Activated CD8-positive, alpha-beta T cell treated with anti-CD3 and anti-CD28 coated beads for 36 hours (primary cell): Measurements from ENCODE around the gene LAMB1. TPM values are rescaled to one million over a fixed set of nuclear protein-coding genes. Genes with fewer than 3 reads are reported as not detected.

Experiments
- ATAC-seq: fragments of 200-7000 bp; cut with Tn5 transposase; one replicate; pipeline ENCODE4 v1.10.0; 2021; ENCODE audit warnings: mild to moderate bottlenecking, moderate library complexity
- CTCF ChIA-PET: fragments of 350-600 bp; sonication (Branson Sonifier 250); formaldehyde crosslinking; loops from one replicate; lab custom pipeline; 2021; ENCODE audit warnings: antibody characterized with exemption; lab: Charles Lee
- POLR2A ChIA-PET: fragments of 350-600 bp; sonication (Branson Sonifier 250); formaldehyde crosslinking; loops from one replicate; lab custom pipeline; 2021; ENCODE audit warnings: antibody characterized with exemption; lab: Charles Lee
- DNase-seq: peaks from one replicate; pipeline ENCODE4 v3.0.0-alpha.2; 2020
- H3K27ac Mint-ChIP-seq: one replicate; pipeline ENCODE4 v1.8.0; 2021; ENCODE audit warnings: mild to moderate bottlenecking, mixed read lengths
- H3K27me3 Mint-ChIP-seq: one replicate; pipeline ENCODE4 v1.8.0; 2021; ENCODE audit warnings: mixed read lengths
- H3K36me3 Mint-ChIP-seq: one replicate; pipeline ENCODE4 v1.8.0; 2021; ENCODE audit warnings: low read depth, mixed read lengths
- H3K4me1 Mint-ChIP-seq: one replicate; pipeline ENCODE4 v1.8.0; 2021; ENCODE audit warnings: low read depth, mixed read lengths
- H3K4me3 Mint-ChIP-seq: one replicate; pipeline ENCODE4 v1.8.0; 2021; ENCODE audit warnings: mild to moderate bottlenecking, moderate library complexity, mixed read lengths
- H3K9me3 Mint-ChIP-seq: one replicate; pipeline ENCODE4 v1.8.0; 2021; ENCODE audit warnings: mixed read lengths
- intact Hi-C: fragments of 100-400 bp; cut with micrococcal nuclease; formaldehyde crosslinking; loops from one replicate; pipeline ENCODE4 v1.10.0; 2022
- total RNA-seq, 2 experiments: library from RNA; stranded (reverse); gene quantifications; one replicate each; pipeline ENCODE4 v1.2.3, GENCODE V29; 2021
- TF ChIP-seq, protein P1 (sequence below): fragments of 200-600 bp; IDR thresholded peaks from one replicate; pipeline ENCODE4 v1.8.0; 2022; ENCODE audit warnings: antibody characterized with exemption, mild to moderate bottlenecking

The LAMB1 gene
- total RNA-seq, 2 experiments from 2014 or later: 0.20 to 0.36 TPM

- DNase-seq: peak; percentile 64
- ChIA-PET CTCF (interaction anchor here (0.6 to 5.2 kb wide), 43 partner anchors 8 to 725 kb away, joined by 3 to 117 read pairs (median 4); partner anchors contain the start of genes CBLL1 and DLD), POLR2A (interaction anchor here (3.8 kb wide), 1 partner anchor 132 kb away, joined by 17 read pairs; the partner anchor contains the start of gene CBLL1)
- H3K4me1 Mint-ChIP-seq: peaks cover 22% of the 10 kb centered on the region
- H3K36me3 Mint-ChIP-seq: no peaks in the 10 kb centered on the region
- intact Hi-C loops: loop anchor here (2.0 to 10.0 kb wide), 2 partner anchors 60 to 132 kb away; no protein-coding TSS in a partner anchor
- ATAC-seq: peak; percentile 93
- H3K27me3 Mint-ChIP-seq: no peaks in the 10 kb centered on the region
- TF ChIP-seq, protein P1, sequence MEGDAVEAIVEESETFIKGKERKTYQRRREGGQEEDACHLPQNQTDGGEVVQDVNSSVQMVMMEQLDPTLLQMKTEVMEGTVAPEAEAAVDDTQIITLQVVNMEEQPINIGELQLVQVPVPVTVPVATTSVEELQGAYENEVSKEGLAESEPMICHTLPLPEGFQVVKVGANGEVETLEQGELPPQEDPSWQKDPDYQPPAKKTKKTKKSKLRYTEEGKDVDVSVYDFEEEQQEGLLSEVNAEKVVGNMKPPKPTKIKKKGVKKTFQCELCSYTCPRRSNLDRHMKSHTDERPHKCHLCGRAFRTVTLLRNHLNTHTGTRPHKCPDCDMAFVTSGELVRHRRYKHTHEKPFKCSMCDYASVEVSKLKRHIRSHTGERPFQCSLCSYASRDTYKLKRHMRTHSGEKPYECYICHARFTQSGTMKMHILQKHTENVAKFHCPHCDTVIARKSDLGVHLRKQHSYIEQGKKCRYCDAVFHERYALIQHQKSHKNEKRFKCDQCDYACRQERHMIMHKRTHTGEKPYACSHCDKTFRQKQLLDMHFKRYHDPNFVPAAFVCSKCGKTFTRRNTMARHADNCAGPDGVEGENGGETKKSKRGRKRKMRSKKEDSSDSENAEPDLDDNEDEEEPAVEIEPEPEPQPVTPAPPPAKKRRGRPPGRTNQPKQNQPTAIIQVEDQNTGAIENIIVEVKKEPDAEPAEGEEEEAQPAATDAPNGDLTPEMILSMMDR: peak; percentile 84
- peak overlapping the region; percentile 21 for H3K27ac Mint-ChIP-seq
- no peaks in the 10 kb centered on the region for H3K9me3 Mint-ChIP-seq
- H3K4me3 Mint-ChIP-seq: no peak overlapping the region
Observed at GRCh38 chr7:107874605-107875446, 128.1 kb downstream of the LAMB1 start.

DNA sequence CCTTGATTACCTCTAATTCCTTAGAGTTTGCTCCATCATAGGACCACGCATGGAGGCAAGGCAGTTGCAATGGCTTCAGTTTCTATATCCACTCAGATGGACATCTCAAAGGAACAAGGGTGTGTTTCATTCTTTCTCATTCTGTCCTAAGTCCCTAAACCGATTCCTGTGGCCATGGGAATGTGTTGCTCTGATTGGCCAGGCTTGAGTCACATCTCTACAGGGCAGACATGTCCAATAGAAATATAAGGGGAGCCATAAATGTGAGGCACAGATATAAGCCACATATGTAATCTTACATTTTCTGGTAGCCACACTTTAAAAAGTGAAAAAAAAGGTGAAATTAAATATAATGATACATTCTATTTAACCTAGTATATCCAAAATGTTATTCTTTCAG lies 128.8 kb downstream of the LAMB1 start:
- DNase-seq (no peak), ATAC-seq (no peak)
- H3K4me3 Mint-ChIP-seq: no peak overlapping the region
- intact Hi-C loops: loop anchor here (2.0 to 10.0 kb wide), 2 partner anchors 59 to 131 kb away; no protein-coding TSS in a partner anchor
- POLR2A ChIA-PET: interaction anchor here (3.8 kb wide), 1 partner anchor 131 kb away, joined by 17 read pairs; the partner anchor contains the start of gene CBLL1
- CTCF ChIA-PET: interaction anchor here (0.9 to 5.2 kb wide), 9 partner anchors 13 to 132 kb away, joined by 3 to 117 read pairs (median 4); partner anchors contain the start of genes CBLL1 and DLD
- TF ChIP-seq, protein P1: no peak
- no peaks in the 10 kb centered on the region for H3K27me3 Mint-ChIP-seq
- H3K36me3 Mint-ChIP-seq: no peaks in the 10 kb centered on the region
- H3K9me3 Mint-ChIP-seq: no peaks in the 10 kb centered on the region
- no peak overlapping the region for H3K27ac Mint-ChIP-seq
- H3K4me1 Mint-ChIP-seq: peaks cover 16% of the 10 kb centered on the region

Other genes with a start within 250 kb of the LAMB1 start
- gene SLC26A3, start 199.9 kb downstream of the LAMB1 start, total RNA-seq: not detected
- gene DLD, start 112.0 kb downstream of the LAMB1 start, total RNA-seq: 100 to 1,000 TPM in 1 of 2 experiments, 10 to 100 TPM in 1; 99.8 to 102 TPM
- not detected for gene LAMB4, start 127.2 kb upstream of the LAMB1 start, total RNA-seq